Natural killer cell (primary cell): ENCODE measurements around the gene AJM1. TPM values are rescaled to one million over a fixed set of nuclear protein-coding genes. Genes with fewer than 3 reads are reported as not detected.
A peak's percentile ranks its signal among the peaks of the same experiment; 100 is the strongest.
"Not testable (repeated sequence)": the region's sequence is repeated elsewhere in the genome, so short reads cannot be mapped to it uniquely, and the experiment has no call there.

Experiments
- ATAC-seq, 3 donors: fragments of 150-1000 bp in 2 of 3; fragments of 200-7000 bp in 1 of 3; cut with Tn5 transposase; 1 replicate in 1 of 3; 2 replicates in 2 of 3; pipeline ENCODE4 v1.10.0; 2021; ENCODE audit warnings: mild to moderate bottlenecking in 2 of 3, moderate library complexity in 2 of 3
- DNase-seq, 2 donors: peaks; one replicate each; pipeline versions ENCODE4 v3.0.0 to v3.0.0-alpha.2; 2013 to 2021; ENCODE audit warnings: mixed read lengths in 1 of 2
- H3K27ac ChIP-seq: one replicate; pipeline ENCODE4 v1.5.1; 2013; ENCODE audit warnings: mild to moderate bottlenecking, low read length
- H3K27me3 ChIP-seq: one replicate; pipeline ENCODE4 v1.6.1; 2013; ENCODE audit warnings: low read length; ENCODE audit not compliant: control insufficient read depth, insufficient read depth
- H3K36me3 ChIP-seq: one replicate; pipeline ENCODE4 v1.6.1; 2013; ENCODE audit warnings: low read length; ENCODE audit not compliant: control insufficient read depth, insufficient read depth
- H3K4me1 ChIP-seq: one replicate; pipeline ENCODE4 v1.6.1; 2013; ENCODE audit warnings: low read length; ENCODE audit not compliant: control insufficient read depth, insufficient read depth
- H3K4me3 ChIP-seq: one replicate; pipeline ENCODE4 v1.5.1; 2013; ENCODE audit warnings: low read length
- H3K9me3 ChIP-seq: one replicate; pipeline ENCODE4 v1.6.1; 2013; ENCODE audit warnings: low read length; ENCODE audit not compliant: control insufficient read depth, insufficient read depth
- H3K27ac Mint-ChIP-seq, 2 donors: one replicate each; pipeline ENCODE4 v1.8.0; 2022; ENCODE audit warnings: mild to moderate bottlenecking in 2 of 2, mixed read lengths in 2 of 2, moderate library complexity in 1 of 2
- H3K27me3 Mint-ChIP-seq, 2 donors: one replicate each; pipeline ENCODE4 v1.8.0; 2022; ENCODE audit warnings: low read depth in 2 of 2, mixed read lengths in 2 of 2
- H3K36me3 Mint-ChIP-seq: one replicate; pipeline ENCODE4 v1.8.0; 2022; ENCODE audit warnings: mixed read lengths
- H3K4me1 Mint-ChIP-seq, 2 donors: one replicate each; pipeline ENCODE4 v1.8.0; 2022; ENCODE audit warnings: mixed read lengths in 2 of 2
- H3K4me3 Mint-ChIP-seq: one replicate; pipeline ENCODE4 v1.8.0; 2022; ENCODE audit warnings: mild to moderate bottlenecking, moderate library complexity, mixed read lengths
- H3K9me3 Mint-ChIP-seq, 2 donors: one replicate each; pipeline ENCODE4 v1.8.0; 2022; ENCODE audit warnings: mixed read lengths in 2 of 2
- WGBS: methylation state at CpG from one replicate; pipeline ENCODE4 v1.1.7; 2013; ENCODE audit warnings: missing lambda C conversion rate; ENCODE audit not compliant: insufficient coverage; 5-methylcytosine and 5-hydroxymethylcytosine counted together
- intact Hi-C: fragments of 100-400 bp; cut with micrococcal nuclease; formaldehyde crosslinking; loops from one replicate; pipeline ENCODE4 v1.14.2; 2022
- total RNA-seq, 4 donors: library from RNA; stranded (reverse); fragments of 120-200 nt in 1 of 4; gene quantifications; one replicate each; pipeline versions ENCODE4 v1.2.3 to v1.2.4, GENCODE V29; 2013 to 2022
- TF ChIP-seq, protein P1 (sequence below): fragments of 200-600 bp; IDR thresholded peaks from one replicate; pipeline ENCODE4 v1.8.0; 2022; ENCODE audit warnings: antibody characterized with exemption

AJM1 gene
- total RNA-seq, 3 donors from 2014 or later (not counting 1 experiment from before 2014, with no cell fraction given) = 26.6 to 35.6 (median 31.5) TPM

DNA sequence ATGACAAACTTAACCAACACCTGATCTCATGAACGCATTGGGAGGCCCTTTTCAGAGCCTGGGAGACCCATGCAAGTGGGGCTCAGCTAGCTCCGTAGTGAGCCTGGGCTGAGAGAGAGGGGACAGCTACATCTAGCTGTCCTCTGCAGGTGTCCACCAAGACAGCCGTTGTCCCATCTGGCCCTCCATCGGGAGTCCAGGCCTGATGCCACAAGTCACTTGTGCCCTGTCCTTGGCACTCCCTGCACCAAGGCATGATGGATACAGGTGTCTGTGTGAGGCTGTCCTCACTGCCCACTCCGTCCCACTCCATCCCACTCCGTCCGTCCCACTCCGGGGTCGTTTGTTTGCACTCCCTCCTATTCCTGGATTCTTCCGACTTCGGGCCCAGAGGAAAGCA, 26.4 kb downstream of the AJM1 start:
- peak overlapping the region; percentile 52 for H3K4me3 Mint-ChIP-seq
- H3K27me3 Mint-ChIP-seq = no peaks in the 10 kb centered on the region
- H3K36me3 Mint-ChIP-seq = no peaks in the 10 kb centered on the region
- no peak overlapping the region for H3K4me3 ChIP-seq
- no peak overlapping the region for H3K27ac Mint-ChIP-seq
- H3K4me1 ChIP-seq = peaks cover 20% of the 10 kb centered on the region
- no peaks in the 10 kb centered on the region for H3K27me3 ChIP-seq
- peaks cover 12 to 14% of the 10 kb centered on the region in 2 donors for H3K4me1 Mint-ChIP-seq
- H3K27ac ChIP-seq = no peak overlapping the region
- H3K36me3 ChIP-seq = peaks cover 6% of the 10 kb centered on the region
- DNase-seq (no peak), ATAC-seq (no peak)
- no peaks in the 10 kb centered on the region for H3K9me3 Mint-ChIP-seq
- no peaks in the 10 kb centered on the region for H3K9me3 ChIP-seq
- intact Hi-C loops = no loop called here
- TF ChIP-seq, protein P1, sequence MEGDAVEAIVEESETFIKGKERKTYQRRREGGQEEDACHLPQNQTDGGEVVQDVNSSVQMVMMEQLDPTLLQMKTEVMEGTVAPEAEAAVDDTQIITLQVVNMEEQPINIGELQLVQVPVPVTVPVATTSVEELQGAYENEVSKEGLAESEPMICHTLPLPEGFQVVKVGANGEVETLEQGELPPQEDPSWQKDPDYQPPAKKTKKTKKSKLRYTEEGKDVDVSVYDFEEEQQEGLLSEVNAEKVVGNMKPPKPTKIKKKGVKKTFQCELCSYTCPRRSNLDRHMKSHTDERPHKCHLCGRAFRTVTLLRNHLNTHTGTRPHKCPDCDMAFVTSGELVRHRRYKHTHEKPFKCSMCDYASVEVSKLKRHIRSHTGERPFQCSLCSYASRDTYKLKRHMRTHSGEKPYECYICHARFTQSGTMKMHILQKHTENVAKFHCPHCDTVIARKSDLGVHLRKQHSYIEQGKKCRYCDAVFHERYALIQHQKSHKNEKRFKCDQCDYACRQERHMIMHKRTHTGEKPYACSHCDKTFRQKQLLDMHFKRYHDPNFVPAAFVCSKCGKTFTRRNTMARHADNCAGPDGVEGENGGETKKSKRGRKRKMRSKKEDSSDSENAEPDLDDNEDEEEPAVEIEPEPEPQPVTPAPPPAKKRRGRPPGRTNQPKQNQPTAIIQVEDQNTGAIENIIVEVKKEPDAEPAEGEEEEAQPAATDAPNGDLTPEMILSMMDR = no peak
- WGBS = 98% methylated on average over 11 of the region's 11 CpGs

DNA sequence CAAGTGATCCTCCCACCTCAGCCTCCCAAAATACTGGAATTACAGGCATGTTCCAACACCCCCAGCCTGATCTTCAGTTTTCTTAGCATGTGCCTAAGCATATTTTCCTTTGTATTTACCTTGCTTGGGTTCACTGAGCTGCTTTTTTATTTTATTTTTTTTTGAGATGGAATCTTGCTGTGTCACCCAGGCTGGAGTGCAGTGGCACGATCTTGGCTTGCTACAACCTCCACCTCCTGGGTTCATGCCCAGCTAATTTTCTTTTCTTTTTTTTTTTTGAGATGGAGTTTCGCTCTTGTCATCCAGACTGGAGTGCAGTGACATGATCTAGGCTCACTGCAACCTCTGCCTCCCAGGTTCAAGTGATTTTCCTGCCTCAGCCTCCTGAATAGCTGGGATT, 27.3 kb downstream of the AJM1 start:
- H3K4me1 Mint-ChIP-seq, H3K36me3 Mint-ChIP-seq, H3K36me3 ChIP-seq, DNase-seq, H3K9me3 ChIP-seq, intact Hi-C loops, ATAC-seq, H3K27me3 Mint-ChIP-seq, H3K27ac ChIP-seq, H3K4me3 ChIP-seq, H3K9me3 Mint-ChIP-seq, H3K27me3 ChIP-seq: not testable (repeated sequence)
- H3K27ac Mint-ChIP-seq = peak overlapping the region in 1 of 2 donors; percentile 22
- peak overlapping the region; percentile 35 for H3K4me3 Mint-ChIP-seq
- peaks cover 18% of the 10 kb centered on the region for H3K4me1 ChIP-seq
- 82% methylated on average over 2 of the region's 2 CpGs for WGBS

DNA sequence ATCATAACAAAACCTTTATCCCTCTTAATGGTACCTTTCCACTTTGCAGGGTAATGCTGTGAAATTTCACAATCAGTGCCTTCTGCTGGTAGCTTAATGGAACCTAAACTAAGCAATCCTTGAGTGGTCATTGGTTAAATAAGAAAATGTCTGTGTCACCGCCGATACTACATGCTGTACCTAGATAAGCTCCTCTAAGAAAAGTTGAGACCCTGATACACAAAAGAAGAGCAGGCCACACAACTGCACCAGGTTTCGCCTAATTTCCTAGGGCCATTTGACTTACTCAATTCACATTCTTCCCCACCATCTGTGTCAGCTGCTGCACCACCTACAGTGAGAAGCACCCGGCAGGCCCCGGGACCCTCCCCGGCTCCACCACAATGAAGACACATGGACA, 32.9 kb downstream of the AJM1 start:
- no peaks in the 10 kb centered on the region for H3K27me3 Mint-ChIP-seq
- intact Hi-C loops = no loop called here

DNA sequence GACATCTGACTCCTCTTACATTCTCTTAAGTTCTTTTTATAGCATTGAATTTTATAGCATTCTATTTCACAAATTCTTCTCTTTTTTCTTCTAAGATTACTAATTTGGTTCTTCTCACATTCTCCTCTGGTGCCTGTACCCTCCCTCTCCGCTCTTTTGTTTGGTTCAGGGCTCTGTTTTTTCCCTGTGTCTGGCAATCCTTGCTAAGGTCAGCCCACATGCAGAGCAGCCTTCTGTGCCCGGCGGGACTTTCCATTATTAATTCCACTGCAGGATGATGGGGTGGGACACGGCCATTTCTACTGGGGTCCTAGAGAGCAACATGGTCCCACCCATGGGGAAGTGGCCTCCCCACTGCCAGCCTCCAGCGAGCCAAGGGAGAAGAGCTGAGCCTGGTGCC, 34.2 kb downstream of the AJM1 start:
- no peaks in the 10 kb centered on the region for H3K36me3 ChIP-seq
- WGBS = 89% methylated on average over 5 of the region's 5 CpGs
- H3K9me3 ChIP-seq = no peaks in the 10 kb centered on the region
- peaks cover 0 to 8% of the 10 kb centered on the region in 2 donors for H3K4me1 Mint-ChIP-seq
- H3K9me3 Mint-ChIP-seq = no peaks in the 10 kb centered on the region
- DNase-seq (no peak), ATAC-seq (no peak)
- no peaks in the 10 kb centered on the region for H3K36me3 Mint-ChIP-seq
- no peaks in the 10 kb centered on the region for H3K27me3 Mint-ChIP-seq
- no peak overlapping the region for H3K4me3 ChIP-seq
- no peak overlapping the region for H3K27ac Mint-ChIP-seq
- intact Hi-C loops = no loop called here
- TF ChIP-seq, protein P1 = no peak
- no peak overlapping the region for H3K4me3 Mint-ChIP-seq
- H3K27ac ChIP-seq = no peak overlapping the region
- peaks cover 12% of the 10 kb centered on the region for H3K4me1 ChIP-seq
- H3K27me3 ChIP-seq = no peaks in the 10 kb centered on the region

More for the DNA sequence above, 32.9 kb downstream of the AJM1 start:
- H3K27ac Mint-ChIP-seq = no peak overlapping the region
- ATAC-seq (no peak), DNase-seq (no peak)
- Histone ChIP-seq H3K27me3 (no peaks in the 10 kb centered on the region), H3K36me3 (no peaks in the 10 kb centered on the region), H3K4me1 (no peaks in the 10 kb centered on the region), H3K27ac (no peak overlapping the region), H3K4me3 (no peak overlapping the region), H3K9me3 (no peaks in the 10 kb centered on the region)
- no peaks in the 10 kb centered on the region for H3K36me3 Mint-ChIP-seq
- no peak overlapping the region for H3K4me3 Mint-ChIP-seq
- WGBS = 94% methylated on average over 6 of the region's 6 CpGs
- H3K4me1 Mint-ChIP-seq = peaks cover 0 to under 1% of the 10 kb centered on the region in 2 donors
- TF ChIP-seq, protein P1 = no peak
- H3K9me3 Mint-ChIP-seq = no peaks in the 10 kb centered on the region
